Measurements from ENCODE around the gene CDH26. TPM values are rescaled to one million over a fixed set of nuclear protein-coding genes. Genes with fewer than 3 reads are reported as not detected.

CDH26 gene
- total and polyA plus RNA-seq, 9 of the 15 experiments (the other 6 are each of a cell fraction or from before 2014, with no cell fraction given), result 0.07 to 0.13 (median 0.10) TPM; not detected in 4

- TF ChIP-seq HDAC1 (IDR thresholded peaks at IDR 0.05) (peak in 1 of 2 experiments; percentile 60; a peak in 1 of 4 replicates), POLR2H (tag; IDR thresholded peaks at IDR 0.05; ENCODE audit: low read depth) (peak; percentile 71), ZNF224 (CRISPR knock-in tag; IDR thresholded peaks at IDR 0.05) (no peak), MYC (IDR thresholded peaks at IDR 0.05; ENCODE audit: low read depth, low read length) (peak; percentile 54; the same call in 1 of the 2 replicates), MYC (CRISPR knock-in tag; IDR thresholded peaks at IDR 0.05; ENCODE audit: borderline replicate concordance, low read depth) (no peak), MTF1 (CRISPR knock-in tag; IDR thresholded peaks at IDR 0.05; ENCODE audit: borderline replicate concordance) (no peak), FOXK1 (CRISPR knock-in tag; IDR thresholded peaks at IDR 0.05; ENCODE audit: borderline replicate concordance) (no peak), ZNF445 (CRISPR knock-in tag; IDR thresholded peaks at IDR 0.05; ENCODE audit: low read depth) (no peak), ZNF212 (CRISPR knock-in tag; IDR thresholded peaks at IDR 0.05) (no peak), ZNF518B (CRISPR knock-in tag; IDR thresholded peaks at IDR 0.05) (no peak), CLOCK (CRISPR knock-in tag; IDR thresholded peaks at IDR 0.05; ENCODE audit: borderline replicate concordance) (no peak), SMARCA4 (IDR thresholded peaks at IDR 0.05) (no peak; the same call in 1 of the 2 replicates), ETS2 (tag; IDR thresholded peaks at IDR 0.05; ENCODE audit: borderline replicate concordance, poor library complexity, severe bottlenecking) (no peak), TEAD4 (IDR thresholded peaks at IDR 0.05; ENCODE audit: low read length) (no peak), TEAD4 (CRISPR knock-in tag; IDR thresholded peaks at IDR 0.05; ENCODE audit: borderline replicate concordance) (no peak), CHD1 (IDR thresholded peaks at IDR 0.05; ENCODE audit: low read length) (no peak)
- TF ChIP-seq, protein P1, sequence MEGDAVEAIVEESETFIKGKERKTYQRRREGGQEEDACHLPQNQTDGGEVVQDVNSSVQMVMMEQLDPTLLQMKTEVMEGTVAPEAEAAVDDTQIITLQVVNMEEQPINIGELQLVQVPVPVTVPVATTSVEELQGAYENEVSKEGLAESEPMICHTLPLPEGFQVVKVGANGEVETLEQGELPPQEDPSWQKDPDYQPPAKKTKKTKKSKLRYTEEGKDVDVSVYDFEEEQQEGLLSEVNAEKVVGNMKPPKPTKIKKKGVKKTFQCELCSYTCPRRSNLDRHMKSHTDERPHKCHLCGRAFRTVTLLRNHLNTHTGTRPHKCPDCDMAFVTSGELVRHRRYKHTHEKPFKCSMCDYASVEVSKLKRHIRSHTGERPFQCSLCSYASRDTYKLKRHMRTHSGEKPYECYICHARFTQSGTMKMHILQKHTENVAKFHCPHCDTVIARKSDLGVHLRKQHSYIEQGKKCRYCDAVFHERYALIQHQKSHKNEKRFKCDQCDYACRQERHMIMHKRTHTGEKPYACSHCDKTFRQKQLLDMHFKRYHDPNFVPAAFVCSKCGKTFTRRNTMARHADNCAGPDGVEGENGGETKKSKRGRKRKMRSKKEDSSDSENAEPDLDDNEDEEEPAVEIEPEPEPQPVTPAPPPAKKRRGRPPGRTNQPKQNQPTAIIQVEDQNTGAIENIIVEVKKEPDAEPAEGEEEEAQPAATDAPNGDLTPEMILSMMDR (IDR thresholded peaks at IDR 0.05 in 2 of 3, conservative IDR thresholded peaks at IDR 0.05 in 1 of 3; ENCODE audit: insufficient read depth in 2 of 3, low read depth in 1 of 3, low read length in 3 of 3), result peak; percentile 18 to 28 (median 21); a peak in 2 of 6 replicates
Measured at GRCh38 chr20:59940129-59940955, 17.9 kb upstream of the CDH26 start, which contains the start of the genes FAM217B and PPP1R3D (continued).
